Measurements from ENCODE around the gene AGBL1.

Gene AGBL1

GRCh38 chr15:86916671-86917360 lies 837.1 kb downstream of the AGBL1 start:
- TF ChIP-seq, protein P1, sequence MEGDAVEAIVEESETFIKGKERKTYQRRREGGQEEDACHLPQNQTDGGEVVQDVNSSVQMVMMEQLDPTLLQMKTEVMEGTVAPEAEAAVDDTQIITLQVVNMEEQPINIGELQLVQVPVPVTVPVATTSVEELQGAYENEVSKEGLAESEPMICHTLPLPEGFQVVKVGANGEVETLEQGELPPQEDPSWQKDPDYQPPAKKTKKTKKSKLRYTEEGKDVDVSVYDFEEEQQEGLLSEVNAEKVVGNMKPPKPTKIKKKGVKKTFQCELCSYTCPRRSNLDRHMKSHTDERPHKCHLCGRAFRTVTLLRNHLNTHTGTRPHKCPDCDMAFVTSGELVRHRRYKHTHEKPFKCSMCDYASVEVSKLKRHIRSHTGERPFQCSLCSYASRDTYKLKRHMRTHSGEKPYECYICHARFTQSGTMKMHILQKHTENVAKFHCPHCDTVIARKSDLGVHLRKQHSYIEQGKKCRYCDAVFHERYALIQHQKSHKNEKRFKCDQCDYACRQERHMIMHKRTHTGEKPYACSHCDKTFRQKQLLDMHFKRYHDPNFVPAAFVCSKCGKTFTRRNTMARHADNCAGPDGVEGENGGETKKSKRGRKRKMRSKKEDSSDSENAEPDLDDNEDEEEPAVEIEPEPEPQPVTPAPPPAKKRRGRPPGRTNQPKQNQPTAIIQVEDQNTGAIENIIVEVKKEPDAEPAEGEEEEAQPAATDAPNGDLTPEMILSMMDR (IDR thresholded peaks at IDR 0.05; ENCODE audit: low read depth, low read length), result no peak
- no peak for DNase-seq (ENCODE audit: low read depth, low spot score)
- H3K4me3 ChIP-seq (ENCODE audit: low read depth, low read length), result no peak overlapping the region
- in situ Hi-C loops (cut with HindIII; ENCODE audit: low sequenced_read_pairs), result no loop called here

DNA sequence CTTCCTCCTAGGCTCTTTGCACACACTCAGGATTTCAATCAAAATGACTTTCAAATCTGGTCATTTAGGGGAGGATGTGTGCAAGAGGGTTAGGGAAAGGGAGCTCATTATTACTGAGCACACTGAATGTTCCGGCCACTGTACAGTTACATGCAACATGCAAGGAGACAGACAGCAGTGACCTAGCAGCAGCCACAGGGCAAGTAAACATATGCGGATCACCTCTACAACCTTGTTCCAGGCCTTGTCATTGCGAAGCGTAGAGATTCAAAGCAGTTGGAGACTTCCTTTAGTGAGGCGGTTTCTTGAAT lies 837.6 kb downstream of the AGBL1 start:
- DNase-seq (ENCODE audit: low read depth, low spot score), result no peak
- no peak overlapping the region for H3K4me3 ChIP-seq (ENCODE audit: low read depth, low read length)
- TF ChIP-seq, protein P1 (IDR thresholded peaks at IDR 0.05; ENCODE audit: low read depth, low read length), result no peak
- in situ Hi-C loops (cut with HindIII; ENCODE audit: low sequenced_read_pairs), result no loop called here

- TF ChIP-seq, protein P1 (IDR thresholded peaks at IDR 0.05; ENCODE audit: low read depth, low read length), result no peak
- in situ Hi-C loops (cut with HindIII; ENCODE audit: low sequenced_read_pairs), result no loop called here
- H3K4me3 ChIP-seq (ENCODE audit: low read depth, low read length), result no peak overlapping the region
- no peak for DNase-seq (ENCODE audit: low read depth, low spot score)
Observed at GRCh38 chr15:86919581-86919980, 839.9 kb downstream of the AGBL1 start.

DNA sequence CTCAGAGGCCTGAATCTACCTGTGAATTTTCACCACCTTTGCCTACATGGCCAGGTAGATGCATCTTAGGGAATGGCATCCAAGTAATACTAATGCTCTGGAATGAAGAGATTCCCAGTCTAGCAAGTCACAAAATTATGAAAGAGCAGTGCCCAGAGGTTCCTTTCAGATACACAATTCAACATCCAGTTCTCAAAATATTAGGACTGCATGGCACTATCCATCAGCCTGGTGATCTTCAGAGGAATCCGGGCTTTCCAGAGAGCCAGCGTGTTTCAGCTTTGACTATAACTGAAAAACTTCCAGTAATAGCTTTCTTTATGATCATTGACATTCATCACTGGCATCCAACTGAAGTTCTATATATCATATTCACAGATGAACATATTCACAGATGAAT lies 849.8 kb downstream of the AGBL1 start:
- TF ChIP-seq, protein P1 (IDR thresholded peaks at IDR 0.05; ENCODE audit: low read depth, low read length), result no peak
- in situ Hi-C loops (cut with HindIII; ENCODE audit: low sequenced_read_pairs), result no loop called here
- DNase-seq (ENCODE audit: low read depth, low spot score), result no peak
- H3K4me3 ChIP-seq (ENCODE audit: low read depth, low read length), result no peak overlapping the region

- in situ Hi-C loops (cut with HindIII; ENCODE audit: low sequenced_read_pairs), result no loop called here
- TF ChIP-seq, protein P1 (IDR thresholded peaks at IDR 0.05; ENCODE audit: low read depth, low read length), result no peak
- no peak for DNase-seq (ENCODE audit: low read depth, low spot score)
Observed at GRCh38 chr15:86932456-86932855, 852.8 kb downstream of the AGBL1 start.

GRCh38 chr15:86935841-86936240 lies 856.2 kb downstream of the AGBL1 start:
- no peak for DNase-seq (ENCODE audit: low read depth, low spot score)
- no peak overlapping the region for H3K4me3 ChIP-seq (ENCODE audit: low read depth, low read length)
- in situ Hi-C loops (cut with HindIII; ENCODE audit: low sequenced_read_pairs), result no loop called here
- TF ChIP-seq, protein P1 (IDR thresholded peaks at IDR 0.05; ENCODE audit: low read depth, low read length), result no peak

More at GRCh38 chr15:86932456-86932855, 852.8 kb downstream of the AGBL1 start:
- no peak overlapping the region for H3K4me3 ChIP-seq (ENCODE audit: low read depth, low read length)

Measured in astrocyte of the spinal cord (primary cell).